Loucy (cell line): ENCODE measurements around the gene ITSN1.

Source experiments
- EZH2phosphoT487 ChIP-seq: fragments of 200-600 bp; IDR thresholded peaks from 2 replicates; pipeline ENCODE4 v1.6.1; 2018; ENCODE audit warnings: antibody characterized with exemption, mild to moderate bottlenecking, moderate library complexity, borderline replicate concordance
- TF ChIP-seq, protein P1 (sequence below): fragments of 200-600 bp; sonication (generic); conservative IDR thresholded peaks from 2 replicates; pipeline ENCODE4 v1.5.1; 2014; ENCODE audit warnings: mild to moderate bottlenecking, antibody characterized with exemption, low read length

DNA sequence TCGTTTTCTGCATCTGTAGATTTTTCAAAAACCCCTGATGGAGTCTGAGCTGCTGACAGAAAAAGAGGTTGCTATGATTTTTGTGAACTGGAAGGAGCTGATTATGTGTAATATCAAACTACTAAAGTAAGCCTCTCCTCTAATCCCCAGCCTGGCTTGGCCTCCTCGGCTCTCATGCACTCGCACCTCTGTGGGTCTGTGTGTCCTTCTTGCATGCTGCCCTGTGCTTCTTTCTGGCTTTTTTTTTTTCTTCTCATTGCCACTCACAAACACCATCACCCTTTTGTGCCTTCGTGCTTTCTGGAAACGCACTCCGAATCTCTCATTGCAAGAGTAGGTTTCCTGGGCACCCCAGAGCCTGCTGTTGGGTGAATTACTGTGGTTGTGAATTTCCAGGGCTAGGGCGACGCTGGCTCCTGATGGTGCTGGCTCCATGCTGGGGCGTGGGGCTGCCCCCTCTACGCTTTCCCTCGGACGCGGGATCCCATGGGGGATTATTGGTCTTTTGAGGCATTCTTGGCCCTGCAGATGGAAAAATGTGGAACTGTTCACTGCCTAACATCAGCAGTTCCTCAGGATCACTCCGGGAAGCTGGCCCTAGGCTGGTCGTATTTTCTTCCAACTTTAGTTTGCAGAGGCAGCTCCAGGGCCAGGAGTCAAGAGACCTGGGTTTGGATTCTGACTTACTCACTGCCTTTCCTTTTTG lies 216.5 kb downstream of the ITSN1 start:
- TF ChIP-seq, protein P1, sequence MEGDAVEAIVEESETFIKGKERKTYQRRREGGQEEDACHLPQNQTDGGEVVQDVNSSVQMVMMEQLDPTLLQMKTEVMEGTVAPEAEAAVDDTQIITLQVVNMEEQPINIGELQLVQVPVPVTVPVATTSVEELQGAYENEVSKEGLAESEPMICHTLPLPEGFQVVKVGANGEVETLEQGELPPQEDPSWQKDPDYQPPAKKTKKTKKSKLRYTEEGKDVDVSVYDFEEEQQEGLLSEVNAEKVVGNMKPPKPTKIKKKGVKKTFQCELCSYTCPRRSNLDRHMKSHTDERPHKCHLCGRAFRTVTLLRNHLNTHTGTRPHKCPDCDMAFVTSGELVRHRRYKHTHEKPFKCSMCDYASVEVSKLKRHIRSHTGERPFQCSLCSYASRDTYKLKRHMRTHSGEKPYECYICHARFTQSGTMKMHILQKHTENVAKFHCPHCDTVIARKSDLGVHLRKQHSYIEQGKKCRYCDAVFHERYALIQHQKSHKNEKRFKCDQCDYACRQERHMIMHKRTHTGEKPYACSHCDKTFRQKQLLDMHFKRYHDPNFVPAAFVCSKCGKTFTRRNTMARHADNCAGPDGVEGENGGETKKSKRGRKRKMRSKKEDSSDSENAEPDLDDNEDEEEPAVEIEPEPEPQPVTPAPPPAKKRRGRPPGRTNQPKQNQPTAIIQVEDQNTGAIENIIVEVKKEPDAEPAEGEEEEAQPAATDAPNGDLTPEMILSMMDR = no peak
- TF ChIP-seq EZH2phosphoT487 = no peak
